Uterus (tissue), 4 donors: ENCODE measurements around the gene TMC6. TPM values are rescaled to one million over a fixed set of nuclear protein-coding genes. Genes with fewer than 3 reads are reported as not detected.

Source experiments
- DNase-seq, 2 donors: peaks; one replicate each; pipeline ENCODE4 v3.0.0-alpha.2; 2019 to 2020
- H3K27ac ChIP-seq, 2 donors: fragments of 200-600 bp; sonication (generic); 1 replicate in 1 of 2; 2 replicates in 1 of 2; pipeline ENCODE4 v1.5.1; 2016 to 2018
- H3K27me3 ChIP-seq, 2 donors: fragments of 200-600 bp; sonication (generic); one replicate each; pipeline ENCODE4 v1.5.1; 2018 to 2019; ENCODE audit warnings: control low read depth in 1 of 2
- H3K36me3 ChIP-seq, 2 donors: fragments of 200-600 bp; sonication (generic); one replicate each; pipeline ENCODE4 v1.5.1; 2019; ENCODE audit warnings: control low read depth in 1 of 2
- H3K4me1 ChIP-seq, 2 donors: fragments of 200-600 bp; sonication (generic); one replicate each; pipeline ENCODE4 v1.5.1; 2018 to 2019; ENCODE audit warnings: control low read depth in 1 of 2
- H3K4me3 ChIP-seq, 2 donors: fragments of 200-600 bp; sonication (generic); 1 replicate in 1 of 2; 2 replicates in 1 of 2; pipeline ENCODE4 v1.5.1; 2018 to 2019; ENCODE audit warnings: mild to moderate bottlenecking in 1 of 2
- H3K9me3 ChIP-seq, 2 donors: fragments of 200-600 bp; sonication (generic); one replicate each; pipeline ENCODE4 v1.5.1; 2019; ENCODE audit warnings: control low read depth in 1 of 2
- POLR2A ChIP-seq, 2 donors: fragments of 450-650 bp; IDR thresholded peaks; one replicate each; pipeline ENCODE4 v1.6.1; 2016; ENCODE audit warnings: antibody characterized with exemption in 2 of 2, mild to moderate bottlenecking in 1 of 2, moderate library complexity in 1 of 2
- intact Hi-C: fragments of 100-400 bp; cut with DNase I; formaldehyde crosslinking; loops from one replicate; pipeline ENCODE4 v1.15.1; 2023; ENCODE audit warnings: low total_unique reads
- total RNA-seq, 4 donors: library from RNA; depleted of rRNA in 3 of 4; stranded (reverse); fragments of >200 nt in 3 of 4; gene quantifications; one replicate each; pipeline versions ENCODE4 v1.1.0 to v1.2.4, GENCODE V29; 2014 to 2023
- TF ChIP-seq, protein P1 (sequence below), 4 experiments: fragments of 200-600 bp in 2 of 4; fragments of 450-650 bp in 2 of 4; sonication (generic) in 2 of 4; IDR thresholded peaks; one replicate each; pipeline ENCODE4 v1.5.1; 2016 to 2019; ENCODE audit warnings: antibody characterized with exemption in 4 of 4, mild to moderate bottlenecking in 2 of 4, moderate library complexity in 1 of 4
- donor health status: DM: yes; HTN: yes; CAD: no.

Gene TMC6
- total RNA-seq, 4 donors from 2014 or later: 8.2 to 56.1 (median 16.1) TPM

DNA sequence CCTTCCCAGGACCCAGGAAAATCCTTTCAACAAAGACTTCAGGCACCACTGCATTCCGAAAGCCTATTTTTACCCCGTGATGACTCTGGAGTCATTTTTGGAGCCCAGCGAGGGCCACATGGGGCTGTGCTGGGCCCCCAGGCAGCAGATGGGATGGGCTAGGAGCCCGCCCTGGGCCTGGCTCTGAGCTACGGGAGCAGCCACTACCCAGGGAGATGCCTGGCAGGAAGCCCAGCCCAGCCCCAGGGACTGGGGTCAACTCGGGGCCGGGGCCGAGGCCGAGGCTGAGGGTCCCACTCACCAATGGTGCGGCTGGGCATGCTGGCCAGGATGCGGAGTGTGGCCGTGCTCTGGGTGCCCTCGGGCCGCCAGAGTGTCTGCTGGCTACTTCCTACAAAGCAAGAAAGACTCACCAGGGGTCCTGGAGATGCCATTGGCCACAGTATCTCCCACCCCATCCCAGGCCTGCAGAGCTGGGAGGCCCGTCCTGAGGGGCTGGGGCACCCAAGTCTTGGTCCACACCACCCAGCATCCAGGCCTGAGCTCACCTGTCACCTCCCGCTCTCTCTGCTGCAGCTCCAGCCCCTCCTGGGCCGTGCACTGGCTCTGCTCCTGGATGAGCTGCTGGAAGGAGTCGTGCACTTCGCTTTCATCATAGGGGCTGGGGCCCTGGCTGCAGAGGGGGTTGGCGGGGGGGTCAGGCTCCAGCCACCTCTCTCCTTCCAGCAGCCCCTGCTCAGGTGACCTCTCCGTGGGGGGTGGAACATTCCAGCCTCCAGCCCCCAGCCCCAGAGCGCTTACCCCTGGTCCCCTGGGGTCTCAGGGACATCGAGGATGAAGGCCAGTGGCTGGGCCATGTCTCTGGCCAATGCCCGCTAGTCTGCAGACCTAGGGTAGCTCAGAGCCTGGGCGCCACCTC, 2.3 kb downstream of the TMC6 start:
- no peak for DNase-seq
- Histone ChIP-seq H3K27me3 (peaks cover 0 to 10% of the 10 kb centered on the region in 2 donors), H3K27ac (peak overlapping the region; percentile 57 to 66), H3K4me1 (peaks cover 0 to 18% of the 10 kb centered on the region in 2 donors), H3K9me3 (no peaks in the 10 kb centered on the region), H3K4me3 (no peak overlapping the region), H3K36me3 (no peaks in the 10 kb centered on the region)
- intact Hi-C loops: no loop called here
- TF ChIP-seq POLR2A (IDR thresholded peaks at IDR 0.05): no peak
- TF ChIP-seq, protein P1, sequence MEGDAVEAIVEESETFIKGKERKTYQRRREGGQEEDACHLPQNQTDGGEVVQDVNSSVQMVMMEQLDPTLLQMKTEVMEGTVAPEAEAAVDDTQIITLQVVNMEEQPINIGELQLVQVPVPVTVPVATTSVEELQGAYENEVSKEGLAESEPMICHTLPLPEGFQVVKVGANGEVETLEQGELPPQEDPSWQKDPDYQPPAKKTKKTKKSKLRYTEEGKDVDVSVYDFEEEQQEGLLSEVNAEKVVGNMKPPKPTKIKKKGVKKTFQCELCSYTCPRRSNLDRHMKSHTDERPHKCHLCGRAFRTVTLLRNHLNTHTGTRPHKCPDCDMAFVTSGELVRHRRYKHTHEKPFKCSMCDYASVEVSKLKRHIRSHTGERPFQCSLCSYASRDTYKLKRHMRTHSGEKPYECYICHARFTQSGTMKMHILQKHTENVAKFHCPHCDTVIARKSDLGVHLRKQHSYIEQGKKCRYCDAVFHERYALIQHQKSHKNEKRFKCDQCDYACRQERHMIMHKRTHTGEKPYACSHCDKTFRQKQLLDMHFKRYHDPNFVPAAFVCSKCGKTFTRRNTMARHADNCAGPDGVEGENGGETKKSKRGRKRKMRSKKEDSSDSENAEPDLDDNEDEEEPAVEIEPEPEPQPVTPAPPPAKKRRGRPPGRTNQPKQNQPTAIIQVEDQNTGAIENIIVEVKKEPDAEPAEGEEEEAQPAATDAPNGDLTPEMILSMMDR (IDR thresholded peaks at IDR 0.05): no peak

GRCh38 chr17:78125138-78125913, 3.2 kb downstream of the TMC6 start:
- Histone ChIP-seq H3K27ac (peak overlapping the region in 1 of 2 donors; percentile 57), H3K27me3 (peaks cover 0 to 10% of the 10 kb centered on the region in 2 donors), H3K36me3 (no peaks in the 10 kb centered on the region), H3K4me1 (peaks cover 0 to 18% of the 10 kb centered on the region in 2 donors), H3K9me3 (no peaks in the 10 kb centered on the region), H3K4me3 (no peak overlapping the region)
- TF ChIP-seq POLR2A (IDR thresholded peaks at IDR 0.05): no peak
- TF ChIP-seq, protein P1 (IDR thresholded peaks at IDR 0.05): no peak
- intact Hi-C loops: no loop called here
- no peak for DNase-seq

GRCh38 chr17:78124836-78125137, 3.8 kb downstream of the TMC6 start:
- intact Hi-C loops: no loop called here
- no peak for TF ChIP-seq POLR2A (IDR thresholded peaks at IDR 0.05)
- Histone ChIP-seq H3K9me3 (no peaks in the 10 kb centered on the region), H3K4me1 (peaks cover 0 to 18% of the 10 kb centered on the region in 2 donors), H3K27me3 (peaks cover 0 to 10% of the 10 kb centered on the region in 2 donors), H3K27ac (no peak overlapping the region), H3K4me3 (no peak overlapping the region), H3K36me3 (no peaks in the 10 kb centered on the region)
- no peak for DNase-seq

DNA sequence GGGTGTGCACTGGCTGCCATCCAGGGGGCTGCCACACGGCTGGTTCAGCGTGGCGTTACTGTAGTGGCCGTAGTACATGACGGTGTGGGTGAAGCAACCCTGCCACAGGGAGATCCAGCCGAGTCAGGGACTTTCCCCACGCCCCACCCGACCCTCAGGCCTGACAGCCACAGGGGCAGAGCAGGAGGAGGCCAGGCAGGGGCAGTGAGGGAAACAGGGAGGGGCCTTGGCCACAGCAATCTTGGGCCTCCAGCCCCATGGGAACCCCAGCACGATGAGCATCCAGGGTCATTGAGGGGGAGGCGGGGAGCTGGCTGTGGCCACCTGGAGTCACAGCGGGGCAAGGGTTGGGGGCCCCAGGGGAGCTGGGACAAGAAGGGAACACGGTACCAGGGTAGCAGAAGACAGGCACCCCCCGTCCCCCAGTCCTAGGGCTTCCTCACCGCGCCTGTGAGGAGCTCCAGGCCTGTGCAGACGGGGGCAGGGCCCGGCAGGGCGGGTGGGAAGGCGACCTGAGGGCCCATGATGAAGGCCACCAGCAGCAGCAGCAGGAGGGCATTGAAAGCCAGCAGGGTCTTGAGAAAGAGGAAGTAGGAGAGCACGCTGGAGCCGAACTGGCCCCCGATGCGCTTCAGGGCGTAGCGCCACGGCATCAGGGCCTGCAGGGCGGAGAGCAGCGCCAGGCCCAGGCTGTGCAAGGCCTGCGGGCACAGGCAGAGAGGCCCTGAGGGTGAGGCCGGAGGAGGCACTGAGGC, 4.3 kb downstream of the TMC6 start:
- intact Hi-C loops: no loop called here
- Histone ChIP-seq H3K36me3 (no peaks in the 10 kb centered on the region), H3K4me1 (peaks cover 0 to 18% of the 10 kb centered on the region in 2 donors)

More for the DNA sequence above, 4.3 kb downstream of the TMC6 start:
- no peak for DNase-seq
- TF ChIP-seq, protein P1 (IDR thresholded peaks at IDR 0.05): no peak
- TF ChIP-seq POLR2A (IDR thresholded peaks at IDR 0.05): no peak
- Histone ChIP-seq H3K27ac (no peak overlapping the region), H3K27me3 (peaks cover 0 to 10% of the 10 kb centered on the region in 2 donors), H3K4me3 (no peak overlapping the region), H3K9me3 (no peaks in the 10 kb centered on the region)
